HT-29 (cell line): Measurements from ENCODE around the gene SERPINA12. TPM values are rescaled to one million over a fixed set of nuclear protein-coding genes. Genes with fewer than 3 reads are reported as not detected.
A peak's percentile ranks its signal among the peaks of the same experiment; 100 is the strongest.
"Not testable (repeated sequence)": the region's sequence is repeated elsewhere in the genome, so short reads cannot be mapped to it uniquely, and the experiment has no call there.

Experiments
- DNase-seq: peaks from one replicate; pipeline ENCODE4 v3.0.0-alpha.2; 2015; ENCODE audit warnings: low spot score
- total RNA-seq: library from RNA; depleted of rRNA; stranded (reverse); fragments of >200 nt; shearing (Covaris generic); gene quantifications from 2 replicates; pipeline ENCODE4 v1.2.3, GENCODE V29; 2014

The SERPINA12 gene
- total RNA-seq, 1 experiment from 2014 or later: not detected

GRCh38 chr14:94538070-94538740 lies 28.9 kb upstream of the SERPINA12 start:
- DNase-seq: no peak

DNA sequence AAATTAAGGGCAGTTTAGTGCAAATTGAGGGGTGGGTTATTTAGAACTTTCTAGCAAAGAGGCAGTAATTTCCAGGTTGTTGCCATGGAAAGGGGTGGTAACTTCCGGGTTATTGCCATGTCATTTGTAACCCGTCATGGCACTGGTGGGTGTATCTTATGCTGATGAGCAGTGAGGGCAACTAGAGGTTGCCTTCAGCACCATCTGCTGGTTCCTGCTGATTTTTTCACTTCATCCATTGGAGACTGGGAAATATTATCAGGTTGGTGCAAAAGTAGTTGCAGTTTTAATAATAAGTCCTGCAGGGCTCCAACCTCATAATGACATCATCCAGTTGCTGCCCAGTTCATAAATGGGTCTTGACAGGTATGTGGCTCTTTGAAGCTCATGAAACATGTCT lies 27.6 kb upstream of the SERPINA12 start:
- DNase-seq: peak; percentile 51

GRCh38 chr14:94535506-94535905 lies 26.2 kb upstream of the SERPINA12 start:
- no peak for DNase-seq

DNA sequence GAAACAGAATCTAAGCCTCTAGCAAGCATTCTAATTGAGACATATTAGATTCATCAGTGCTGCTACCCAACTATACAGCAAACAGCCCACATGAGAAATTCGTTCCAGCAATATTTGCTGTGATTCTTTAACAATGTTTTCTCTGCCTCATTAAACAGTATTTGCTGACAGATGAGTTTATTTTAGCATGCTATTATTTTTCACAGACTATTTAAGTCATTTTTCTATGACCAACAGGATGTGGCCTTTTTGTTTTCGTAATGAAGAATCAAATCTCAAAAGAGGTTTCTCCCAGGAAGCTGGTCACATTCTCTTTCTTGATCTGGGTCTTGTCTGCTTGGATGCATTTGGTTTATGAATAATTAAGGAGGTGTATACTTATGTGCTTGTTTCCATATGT lies 23.2 kb upstream of the SERPINA12 start:
- DNase-seq: no peak

- no peak for DNase-seq
These were observed 21.9 kb upstream of the SERPINA12 start for GRCh38 chr14:94531187-94531586.

- DNase-seq: no peak
These were observed 14.8 kb upstream of the SERPINA12 start for GRCh38 chr14:94524093-94524492.

DNA sequence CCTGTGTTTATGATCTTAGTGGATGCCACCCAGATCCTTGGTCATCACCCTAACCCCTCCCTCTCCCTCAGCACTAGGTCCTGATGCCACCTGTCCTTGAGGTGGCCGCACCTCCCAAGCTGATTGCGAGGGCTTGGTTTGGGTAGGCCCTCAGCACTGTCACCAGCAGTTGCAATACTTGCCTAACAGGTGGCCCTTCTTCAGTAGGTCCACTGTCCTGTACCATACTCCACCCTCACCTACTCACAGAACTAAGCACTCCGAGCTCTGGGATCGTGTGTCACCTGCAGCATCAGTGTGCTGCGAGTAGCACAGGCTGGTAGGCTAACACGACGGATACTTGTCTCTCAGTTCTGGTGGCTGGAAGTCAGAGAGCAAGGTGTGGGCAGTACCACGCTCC lies 14.0 kb upstream of the SERPINA12 start:
- DNase-seq: no peak

- no peak for DNase-seq
These were observed 13.0 kb upstream of the SERPINA12 start for GRCh38 chr14:94522115-94522724.

GRCh38 chr14:94521375-94522114 lies 12.3 kb upstream of the SERPINA12 start:
- no peak for DNase-seq

- DNase-seq: no peak
These were observed 8.5 kb upstream of the SERPINA12 start for GRCh38 chr14:94517641-94518257.

DNA sequence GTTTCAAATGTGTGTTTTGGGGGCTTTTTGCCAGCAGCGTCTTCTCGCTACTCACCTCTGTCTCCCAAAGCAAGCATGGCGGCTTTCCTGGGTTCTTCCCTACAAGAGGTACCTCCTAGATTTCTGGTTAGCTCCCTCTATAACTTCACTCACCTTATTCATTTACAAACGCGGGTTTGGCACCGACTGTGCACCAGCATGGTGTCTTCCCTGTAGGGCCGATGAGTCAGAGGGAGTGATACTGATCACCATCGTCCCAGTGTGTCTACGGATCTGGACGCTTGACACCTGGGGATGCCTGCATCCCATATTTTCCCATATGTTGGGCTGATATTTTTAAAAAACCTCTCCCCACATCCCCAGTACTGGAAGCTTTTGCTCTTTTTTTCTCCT lies 8.0 kb upstream of the SERPINA12 start:
- no peak for DNase-seq

- DNase-seq: no peak
These were observed 6.6 kb upstream of the SERPINA12 start for GRCh38 chr14:94515856-94516255.

DNA sequence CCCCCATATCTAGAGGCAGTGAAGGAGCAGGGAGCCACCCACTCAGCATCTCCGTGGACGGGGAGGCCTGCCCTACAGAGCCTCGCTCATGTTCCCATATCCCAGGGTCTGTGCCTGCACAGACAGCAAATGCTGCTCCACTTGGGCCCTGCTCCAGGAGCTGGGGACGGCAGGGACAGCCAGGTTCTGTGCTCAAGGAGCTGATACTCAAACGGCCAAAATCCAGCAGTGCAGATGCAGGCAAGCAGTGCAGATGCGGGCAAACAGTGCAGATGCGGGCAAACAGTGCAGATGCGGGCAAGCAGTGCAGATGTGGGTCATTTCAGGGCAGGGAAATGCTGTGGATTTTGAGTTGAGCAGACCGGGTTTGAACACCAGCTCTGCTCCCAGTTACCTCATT lies 6.2 kb upstream of the SERPINA12 start:
- no peak for DNase-seq

DNA sequence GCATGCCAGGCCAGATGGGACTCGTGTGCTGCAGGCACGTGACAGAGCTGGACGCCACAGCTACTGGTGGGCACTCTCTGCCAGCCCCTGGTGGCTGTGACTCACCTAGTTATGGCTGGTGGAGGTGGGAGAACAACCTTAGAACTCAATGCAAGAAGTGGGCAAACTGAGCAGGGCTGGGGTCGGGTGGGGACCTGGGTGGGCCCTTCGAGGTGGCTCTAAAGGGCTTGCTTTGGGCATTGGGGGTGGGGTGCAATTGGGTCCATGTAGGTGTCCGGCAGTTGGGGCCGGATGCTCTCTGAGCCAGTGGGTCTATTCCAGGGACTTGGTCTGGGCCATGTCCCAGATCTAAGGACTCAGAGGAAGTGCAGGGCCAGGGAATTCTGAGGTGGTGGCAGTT lies 5.1 kb upstream of the SERPINA12 start:
- DNase-seq: no peak

DNA sequence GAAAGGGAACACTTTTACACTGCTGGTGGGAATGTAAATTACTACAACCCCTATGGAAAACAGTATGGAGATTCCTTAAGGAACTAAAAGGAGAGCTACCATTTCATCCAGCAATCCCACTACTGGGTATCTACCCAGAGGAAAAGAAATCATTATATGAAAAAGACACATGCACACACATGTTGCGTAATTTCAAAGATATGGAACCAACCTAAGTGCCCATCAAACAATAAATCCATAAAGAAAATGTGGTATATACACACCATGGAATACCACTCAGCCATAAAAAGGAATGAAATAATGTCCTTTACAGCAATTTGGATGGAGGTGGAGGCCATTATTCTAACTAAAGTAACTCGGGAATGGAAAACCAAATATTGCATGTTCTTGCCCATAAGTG lies 1.2 kb upstream of the SERPINA12 start:
- not testable (repeated sequence) for DNase-seq

- no peak for DNase-seq
These were observed 3.6 kb downstream of the SERPINA12 start for GRCh38 chr14:94505641-94506040.

DNA sequence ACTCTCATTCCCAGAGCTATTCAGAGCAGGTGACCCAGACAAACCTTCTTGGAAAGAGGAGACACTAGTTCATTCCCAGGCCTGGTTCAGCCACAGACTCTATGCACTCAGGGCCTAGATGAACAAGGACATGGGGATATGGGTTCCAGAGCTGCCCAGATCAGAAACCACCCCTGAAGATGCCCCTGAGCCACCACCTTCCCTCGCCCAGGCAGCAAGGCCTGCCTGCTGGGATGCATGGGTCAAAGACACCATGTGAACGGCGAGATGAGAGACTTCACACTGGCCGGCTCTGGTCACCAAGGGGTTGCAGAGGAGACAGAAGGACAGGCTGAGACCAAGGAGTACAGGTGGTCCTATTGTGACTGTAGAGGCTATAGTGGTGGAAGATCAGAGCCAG lies 4.1 kb downstream of the SERPINA12 start:
- no peak for DNase-seq

GRCh38 chr14:94501588-94502516 lies 7.4 kb downstream of the SERPINA12 start:
- DNase-seq: no peak

- DNase-seq: no peak
These were observed 9.0 kb downstream of the SERPINA12 start for GRCh38 chr14:94500264-94500663.

DNA sequence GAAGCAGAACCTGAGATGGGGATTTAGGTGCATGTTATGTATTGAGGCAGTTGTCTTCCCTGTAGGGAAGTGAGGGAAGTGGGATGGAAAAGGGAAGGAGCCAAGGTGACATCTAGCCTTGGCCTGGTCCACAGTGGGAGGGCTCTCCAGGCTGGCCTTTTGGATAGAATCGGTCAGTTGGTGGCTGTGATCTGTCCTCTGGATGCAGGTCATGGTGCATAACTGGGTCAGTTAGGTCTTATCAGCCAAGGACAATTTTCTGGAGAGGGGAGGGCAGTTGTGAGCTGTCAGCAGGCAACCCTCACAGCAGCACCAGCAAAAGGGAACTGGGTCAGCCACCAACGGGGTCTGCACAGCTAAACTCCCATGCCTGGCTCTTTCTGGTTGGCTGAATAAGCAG lies 9.6 kb downstream of the SERPINA12 start:
- no peak for DNase-seq

DNA sequence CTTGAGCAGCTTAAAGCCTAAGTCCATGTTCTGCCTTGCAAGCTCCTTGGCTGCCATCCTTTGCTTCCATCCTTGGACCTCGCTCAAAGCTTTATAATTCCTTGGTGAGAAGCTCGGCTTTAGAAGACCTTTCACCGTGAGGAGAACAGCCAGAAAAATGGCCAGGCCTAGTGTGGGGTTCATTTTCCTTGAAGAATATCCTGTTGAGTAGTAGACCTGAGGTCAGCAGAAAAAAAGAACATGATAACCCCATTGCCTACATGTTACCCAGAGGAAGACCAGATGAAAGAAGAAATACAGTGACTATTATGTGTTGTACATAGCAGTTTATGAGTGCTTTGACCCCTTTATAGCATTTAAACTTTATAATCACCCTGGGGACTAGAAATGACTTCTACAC lies 11.1 kb downstream of the SERPINA12 start:
- DNase-seq: no peak
